NCI-H82 (cell line): ENCODE results near the gene PRKAG2.

Source experiments
- DNase-seq: peaks from one replicate; lab custom pipeline; 2025; lab: John Stamatoyannopoulos, UW

The PRKAG2 gene

GRCh38 chr7:151621961-151622360 lies 255.0 kb downstream of the PRKAG2 start:
- no peak for DNase-seq

GRCh38 chr7:151616443-151617213 lies 260.3 kb downstream of the PRKAG2 start:
- no peak for DNase-seq

- no peak for DNase-seq
These were observed 261.1 kb downstream of the PRKAG2 start for GRCh38 chr7:151615784-151616183.

- DNase-seq = no peak
These were observed 261.9 kb downstream of the PRKAG2 start for GRCh38 chr7:151615058-151615457.

- no peak for DNase-seq
These were observed 262.9 kb downstream of the PRKAG2 start for GRCh38 chr7:151614019-151614418.

GRCh38 chr7:151611878-151612277 lies 265.0 kb downstream of the PRKAG2 start:
- no peak for DNase-seq

GRCh38 chr7:151611041-151611440 lies 265.9 kb downstream of the PRKAG2 start:
- DNase-seq = no peak

- peak; percentile 70 for DNase-seq
These were observed 268.8 kb downstream of the PRKAG2 start for GRCh38 chr7:151608031-151608551.

- DNase-seq = no peak
These were observed 269.4 kb downstream of the PRKAG2 start for GRCh38 chr7:151607464-151607867.

GRCh38 chr7:151603951-151604350 lies 273.0 kb downstream of the PRKAG2 start:
- DNase-seq = no peak

GRCh38 chr7:151601521-151602305 lies 275.2 kb downstream of the PRKAG2 start:
- DNase-seq = no peak

GRCh38 chr7:151600331-151600730 lies 276.6 kb downstream of the PRKAG2 start:
- DNase-seq = no peak

GRCh38 chr7:151599401-151600227 lies 277.3 kb downstream of the PRKAG2 start:
- no peak for DNase-seq

- no peak for DNase-seq
These were observed 279.1 kb downstream of the PRKAG2 start for GRCh38 chr7:151597541-151598444.

GRCh38 chr7:151595702-151596350 lies 281.1 kb downstream of the PRKAG2 start:
- no peak for DNase-seq

GRCh38 chr7:151592868-151593486 lies 283.9 kb downstream of the PRKAG2 start:
- DNase-seq = no peak

- no peak for DNase-seq
These were observed 284.6 kb downstream of the PRKAG2 start for GRCh38 chr7:151592330-151592729.

- no peak for DNase-seq
These were observed 285.0 kb downstream of the PRKAG2 start for GRCh38 chr7:151591866-151592265.

GRCh38 chr7:151590850-151591771 lies 285.8 kb downstream of the PRKAG2 start:
- DNase-seq = no peak
